Measurements from ENCODE around the gene RFC2.

Gene RFC2

DNA sequence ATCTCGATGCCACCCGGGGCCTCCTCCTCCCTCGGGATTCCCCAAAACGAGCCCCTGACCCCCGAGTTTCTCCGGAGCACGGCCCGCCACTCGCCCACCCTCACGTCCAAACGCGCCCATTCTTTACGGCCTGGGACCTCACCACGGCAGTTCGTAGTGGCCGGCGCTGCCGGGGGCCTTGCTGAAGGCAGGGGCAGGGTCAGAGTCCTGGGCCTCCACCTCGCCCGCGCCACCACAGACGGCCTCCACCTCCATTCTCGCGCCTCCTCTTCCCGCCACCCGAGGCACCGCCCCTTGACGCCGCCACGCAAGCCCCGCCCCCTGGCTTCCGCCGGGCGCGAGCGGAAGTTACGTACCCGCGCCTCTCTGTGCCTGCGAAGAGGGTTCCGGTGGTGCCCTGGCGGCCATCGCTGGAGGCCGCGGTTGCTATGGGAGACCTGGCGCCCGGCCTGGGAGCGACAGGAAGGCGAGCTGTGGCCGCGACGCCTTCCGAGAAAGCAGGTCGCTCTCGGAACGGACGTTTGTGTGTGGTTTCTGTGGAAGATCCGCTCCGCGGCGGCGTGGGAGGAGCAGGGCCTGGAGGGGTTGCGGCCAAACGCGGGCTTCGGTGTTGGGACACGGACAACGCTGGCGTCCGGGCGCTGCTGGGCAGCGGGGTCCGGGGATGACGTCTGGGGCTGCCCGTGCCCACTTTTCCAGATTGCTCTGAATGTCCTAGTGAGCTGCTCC lies at the start of gene RFC2:
Gene RFC2 (minus strand): TSS at position 271 of the 729 bp plus-strand sequence. CDS start 16 bp downstream, at position 255.
- peak; percentile 89 for DNase-seq (ENCODE audit: low read depth)

DNA sequence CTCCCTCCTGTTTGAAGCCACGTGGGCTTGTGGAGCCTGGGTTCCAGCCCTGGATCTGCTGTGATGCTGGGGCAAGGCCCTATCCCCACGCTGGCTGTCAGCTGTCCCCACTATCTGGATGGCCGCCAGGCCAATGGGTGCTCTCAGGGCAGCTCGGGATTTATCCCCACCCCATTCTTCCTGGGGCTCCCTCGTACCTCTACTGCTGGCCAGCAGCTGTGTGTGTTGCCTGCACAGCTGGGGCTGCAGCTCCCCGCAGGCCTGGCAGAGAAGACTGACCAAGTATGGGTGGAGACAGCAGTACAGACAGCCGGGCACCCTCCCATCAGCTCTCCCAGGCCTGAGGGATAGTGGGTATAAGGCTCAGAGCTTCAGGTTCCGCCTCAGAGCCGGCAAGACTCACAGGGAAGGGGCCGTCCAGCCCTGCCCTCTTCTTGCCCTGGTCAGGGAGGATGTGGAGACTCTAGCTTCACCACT lies 48.6 kb upstream of the RFC2 start:
- DNase-seq (ENCODE audit: low read depth): no peak

DNA sequence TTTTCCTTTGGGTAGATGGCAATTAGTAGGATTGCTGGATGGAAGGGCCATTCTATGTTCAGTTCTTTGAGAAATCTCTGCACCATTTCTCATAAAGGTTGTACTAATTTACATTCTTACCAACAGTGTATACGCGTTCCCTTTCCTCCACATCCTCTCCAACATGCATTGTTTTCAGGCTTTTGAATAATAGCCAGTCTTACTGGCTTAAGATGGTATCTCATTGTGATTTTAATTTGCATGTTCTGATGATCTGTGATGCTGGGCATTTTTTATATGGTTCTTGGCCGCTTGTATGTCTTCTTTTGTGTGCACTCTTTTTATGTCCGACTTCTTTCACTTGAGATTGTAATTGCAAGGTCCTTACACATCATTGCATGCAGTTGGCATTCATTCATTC lies 46.7 kb upstream of the RFC2 start:
- DNase-seq (ENCODE audit: low read depth): no peak

DNA sequence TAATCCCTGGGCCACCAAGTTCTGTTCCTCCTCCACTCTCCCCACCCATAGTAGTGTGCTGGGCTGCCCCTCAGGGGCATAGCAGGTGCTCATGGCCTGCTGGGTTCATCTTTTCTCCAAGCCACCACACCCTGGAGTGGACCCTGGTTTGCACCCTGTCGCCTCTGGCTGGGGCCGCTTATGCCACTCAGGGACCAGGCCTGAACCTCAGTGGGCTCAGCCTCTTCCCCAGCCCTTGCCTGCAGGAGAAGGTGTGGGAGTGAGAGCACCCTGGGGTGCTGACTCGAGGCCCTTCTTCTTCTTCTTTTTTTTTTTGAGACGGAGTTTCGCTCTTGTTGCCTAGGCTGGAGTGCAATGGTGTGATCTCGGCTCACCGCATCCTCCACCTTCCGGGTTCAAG lies 45.2 kb upstream of the RFC2 start:
- no peak for DNase-seq (ENCODE audit: low read depth)

DNA sequence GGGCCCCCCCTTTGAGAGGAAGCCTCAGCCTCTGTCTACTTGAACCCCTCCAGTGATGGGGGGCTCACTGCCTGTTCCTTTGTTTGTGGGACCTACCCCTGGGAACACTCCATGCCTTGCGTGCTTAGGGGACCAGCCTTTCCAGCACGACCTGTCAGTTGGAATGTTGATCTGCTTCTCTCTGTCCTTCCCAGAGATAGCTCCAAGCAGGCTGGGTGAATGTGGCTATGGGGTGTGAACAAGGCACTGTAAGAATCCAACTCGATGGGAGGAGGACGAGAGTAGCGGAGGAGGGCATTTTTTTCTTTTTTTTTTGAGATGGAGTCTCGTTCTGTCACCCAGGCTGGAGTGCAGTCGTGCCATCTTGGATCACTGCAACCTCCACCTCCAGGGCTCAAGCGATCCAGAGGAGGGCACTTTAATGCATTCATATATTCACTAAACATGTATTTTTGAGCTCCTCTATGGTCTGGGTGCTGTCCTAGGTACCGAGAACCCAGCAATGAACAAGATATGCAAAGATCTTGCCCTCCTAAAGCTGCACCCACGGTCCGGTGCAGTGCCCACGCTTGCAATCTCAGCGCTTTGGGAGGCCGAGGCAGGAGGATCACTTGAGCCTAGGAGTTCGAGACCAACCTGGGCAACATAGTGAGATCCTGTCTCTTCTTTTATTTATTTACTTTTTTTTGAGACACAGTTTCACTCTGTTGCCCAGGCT lies 43.5 kb upstream of the RFC2 start:
- DNase-seq (ENCODE audit: low read depth): no peak

DNA sequence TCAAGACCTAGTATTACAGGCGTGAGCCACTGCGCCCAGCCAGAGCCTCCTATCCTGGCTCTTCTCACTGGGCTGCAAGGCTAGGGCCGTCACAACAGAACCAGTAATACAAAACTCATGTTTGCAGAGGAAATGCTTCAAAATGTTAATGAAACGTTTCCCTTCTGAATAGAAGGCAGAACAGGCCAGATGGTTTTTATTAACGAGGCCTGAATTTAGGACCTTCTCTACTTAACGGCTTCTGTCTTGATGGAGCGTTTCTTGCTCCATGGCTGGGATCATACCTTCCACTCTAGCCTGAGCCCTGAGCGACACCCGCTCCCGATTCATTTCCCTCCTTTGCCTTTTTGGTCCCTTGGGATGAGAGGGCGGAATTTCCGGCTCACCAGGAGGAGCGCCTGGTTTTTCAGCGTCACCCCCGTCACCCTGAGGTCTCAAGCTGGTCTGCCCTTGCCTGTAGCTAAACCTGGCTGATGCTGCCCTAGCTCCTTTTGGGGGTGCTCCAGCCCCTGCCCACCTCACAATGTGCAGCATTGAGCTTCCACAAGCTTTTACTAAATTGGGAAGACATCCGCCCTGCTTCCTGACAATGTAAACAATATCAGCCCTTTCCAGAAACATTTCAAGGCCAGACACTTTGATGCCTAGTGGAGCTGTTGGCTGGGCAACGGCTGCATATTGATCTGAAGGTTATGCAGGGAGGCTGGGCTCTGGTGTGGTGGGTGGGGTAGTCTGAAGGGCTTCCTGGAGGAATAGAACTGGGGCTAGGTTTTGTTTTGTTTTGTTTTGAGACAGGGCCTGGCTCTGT lies 40.2 kb upstream of the RFC2 start:
- DNase-seq (ENCODE audit: low read depth): peak; percentile 56

DNA sequence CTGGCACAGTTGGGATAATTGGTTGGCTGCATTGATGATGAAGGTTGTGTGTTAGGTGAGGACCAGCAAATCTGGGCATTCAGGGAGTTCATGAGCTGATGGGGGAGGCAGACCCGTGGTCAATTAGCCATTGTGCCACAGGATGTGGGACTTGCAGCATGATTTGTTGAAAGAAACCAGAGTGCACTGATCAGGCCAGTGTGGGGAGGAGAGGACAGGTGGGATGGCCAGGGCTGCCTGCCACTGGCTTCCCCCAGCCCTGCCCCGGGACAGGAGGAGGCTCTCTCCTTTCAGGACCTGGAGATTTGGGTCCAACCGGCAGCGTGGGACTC lies 39.3 kb upstream of the RFC2 start:
- DNase-seq (ENCODE audit: low read depth): no peak

DNA sequence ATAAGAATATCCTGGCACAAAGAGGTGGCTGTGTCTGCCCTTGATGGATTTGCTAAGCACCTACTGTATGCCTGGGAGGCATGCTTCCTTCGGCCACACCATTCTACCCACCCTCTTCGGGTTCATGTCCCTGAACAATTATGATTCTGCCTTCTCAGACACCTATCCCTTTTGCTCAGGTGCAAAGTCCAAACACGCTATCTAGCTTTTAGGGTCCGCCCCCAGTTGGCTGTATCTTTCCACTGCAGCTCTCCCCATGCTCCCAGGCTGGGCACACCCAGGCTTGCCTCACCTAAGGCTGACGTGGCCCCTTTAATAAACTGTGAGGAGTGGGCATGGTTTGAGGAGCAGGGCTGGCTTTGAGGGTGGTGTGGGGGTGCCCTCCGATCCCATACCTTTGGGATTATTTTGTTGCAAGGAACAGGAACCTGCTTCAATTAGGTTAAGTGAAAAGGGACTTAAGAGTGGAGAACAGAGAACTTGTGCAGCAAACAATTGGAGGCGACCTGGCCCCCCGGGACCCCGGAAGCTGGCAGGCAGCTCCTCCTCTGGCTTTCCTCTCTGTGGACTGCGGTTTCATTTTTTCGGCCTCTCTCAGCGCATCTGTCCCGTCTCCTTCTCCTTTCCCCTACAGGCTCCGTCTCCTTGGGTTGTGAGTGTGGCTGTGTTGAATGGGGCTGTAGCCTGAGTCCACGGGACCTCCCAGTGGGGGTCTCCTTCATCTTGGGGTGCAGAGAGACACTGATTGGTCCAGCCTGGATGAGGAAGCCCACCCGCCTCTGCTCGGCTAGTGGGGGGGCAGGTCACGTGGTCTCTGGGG lies 38.8 kb upstream of the RFC2 start:
- no peak for DNase-seq (ENCODE audit: low read depth)

DNA sequence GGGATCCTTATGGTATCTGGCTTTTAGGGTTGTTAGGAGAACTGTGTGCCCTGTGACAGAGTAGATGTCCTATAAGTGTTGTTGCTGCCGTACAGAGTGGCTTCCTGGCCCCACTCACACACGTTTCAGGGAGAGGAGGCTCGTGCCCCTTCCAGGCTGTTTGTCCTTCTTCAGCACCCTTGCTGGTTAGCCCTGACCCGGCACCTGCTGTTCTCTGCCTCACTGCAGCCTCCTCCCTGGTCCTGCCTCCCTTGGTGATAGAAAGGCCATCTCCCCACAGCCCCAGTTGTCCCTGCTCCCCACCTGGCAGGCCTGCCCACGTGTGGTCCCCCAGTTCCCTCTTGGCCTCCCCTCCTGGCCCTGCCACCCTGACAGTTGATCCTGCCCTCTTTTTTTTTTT lies 37.3 kb upstream of the RFC2 start:
- DNase-seq (ENCODE audit: low read depth): no peak

DNA sequence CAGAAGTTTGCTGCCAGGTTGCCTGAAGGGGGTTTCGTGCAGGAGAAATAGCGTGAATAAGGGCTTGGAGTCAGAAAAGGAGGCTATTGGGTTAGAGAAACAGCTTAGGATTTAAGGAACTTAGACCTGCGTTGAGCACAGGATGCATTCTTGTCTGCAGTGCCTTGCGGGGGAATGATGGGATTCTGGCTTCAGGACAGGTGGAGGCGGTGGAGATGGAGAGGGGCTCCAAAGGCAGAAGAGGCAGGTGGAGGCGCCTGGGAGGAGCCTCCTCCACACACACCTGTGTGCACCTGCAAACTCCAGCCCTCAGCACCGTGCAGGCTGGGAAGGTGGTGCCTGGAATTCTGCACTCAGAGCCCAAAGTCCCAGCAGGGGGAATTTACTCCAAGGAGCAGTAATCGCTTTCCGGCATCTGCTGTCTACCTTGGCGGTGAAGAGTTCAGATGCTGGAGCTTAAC lies 36.8 kb upstream of the RFC2 start:
- no peak for DNase-seq (ENCODE audit: low read depth)

DNA sequence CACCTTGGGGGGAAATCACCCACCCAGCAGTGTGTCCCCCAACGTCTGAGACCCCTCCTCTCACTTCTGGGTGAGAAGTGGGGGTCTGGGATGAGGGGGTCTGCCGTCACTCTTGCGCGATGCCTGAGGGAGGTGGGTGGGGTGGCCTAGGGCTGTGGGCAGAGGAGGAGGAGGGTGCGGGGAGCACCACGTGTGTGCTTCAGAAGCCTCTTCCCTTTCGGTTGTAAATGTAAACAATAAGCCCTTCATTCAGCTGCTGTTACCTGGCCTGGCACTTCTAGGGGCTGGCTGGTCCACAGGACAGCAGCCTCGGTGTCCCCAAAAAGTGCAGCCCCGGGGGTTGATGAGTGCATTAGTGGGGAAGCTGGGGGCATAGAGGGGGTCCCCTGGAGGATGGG lies 36.4 kb upstream of the RFC2 start:
- no peak for DNase-seq (ENCODE audit: low read depth)

DNA sequence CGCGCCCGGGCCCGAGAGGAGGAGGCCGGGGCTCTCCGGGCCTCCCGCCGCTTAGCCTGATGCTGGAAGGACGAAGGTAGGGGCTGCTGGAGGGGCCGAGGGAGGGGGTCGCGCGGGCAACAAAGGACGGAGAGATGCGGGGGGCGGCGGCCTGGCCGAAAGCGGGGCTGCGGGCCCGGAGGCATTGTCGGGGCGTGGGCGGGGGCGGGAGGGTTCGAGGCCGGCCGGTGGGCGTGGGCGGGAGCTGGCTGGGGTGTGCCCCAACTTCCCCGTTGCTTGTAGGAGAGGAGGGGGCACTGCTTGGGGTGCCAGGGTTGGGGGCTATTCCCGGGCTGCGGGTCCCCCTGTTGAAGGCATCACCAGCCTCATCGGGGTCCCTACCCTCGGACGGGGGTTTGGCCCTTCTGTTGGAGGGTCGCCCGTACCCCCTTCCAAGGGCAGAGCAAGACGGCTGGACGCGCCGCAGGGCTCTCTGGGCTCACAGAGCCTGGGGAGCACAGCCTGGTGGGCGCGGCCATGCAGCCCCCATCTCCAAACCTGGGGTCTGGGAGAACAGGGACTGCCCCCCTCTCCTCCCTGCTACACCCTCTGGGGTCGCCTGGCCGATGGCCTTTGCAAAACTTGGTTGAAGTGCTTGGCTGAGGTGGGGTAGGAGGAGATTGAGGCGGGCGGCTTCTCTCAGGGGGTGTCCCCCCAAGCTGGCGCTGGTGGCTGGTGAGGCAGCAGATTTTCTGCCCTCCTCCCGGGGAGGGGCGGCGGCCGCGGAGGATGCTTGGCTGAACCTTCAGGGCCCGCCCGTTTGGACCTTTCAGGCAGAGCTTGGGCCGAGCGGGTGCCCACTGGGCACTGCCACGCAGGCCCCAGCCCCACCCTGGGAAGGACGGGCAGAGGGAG lies 35.7 kb upstream of the RFC2 start:
- no peak for DNase-seq (ENCODE audit: low read depth)

DNA sequence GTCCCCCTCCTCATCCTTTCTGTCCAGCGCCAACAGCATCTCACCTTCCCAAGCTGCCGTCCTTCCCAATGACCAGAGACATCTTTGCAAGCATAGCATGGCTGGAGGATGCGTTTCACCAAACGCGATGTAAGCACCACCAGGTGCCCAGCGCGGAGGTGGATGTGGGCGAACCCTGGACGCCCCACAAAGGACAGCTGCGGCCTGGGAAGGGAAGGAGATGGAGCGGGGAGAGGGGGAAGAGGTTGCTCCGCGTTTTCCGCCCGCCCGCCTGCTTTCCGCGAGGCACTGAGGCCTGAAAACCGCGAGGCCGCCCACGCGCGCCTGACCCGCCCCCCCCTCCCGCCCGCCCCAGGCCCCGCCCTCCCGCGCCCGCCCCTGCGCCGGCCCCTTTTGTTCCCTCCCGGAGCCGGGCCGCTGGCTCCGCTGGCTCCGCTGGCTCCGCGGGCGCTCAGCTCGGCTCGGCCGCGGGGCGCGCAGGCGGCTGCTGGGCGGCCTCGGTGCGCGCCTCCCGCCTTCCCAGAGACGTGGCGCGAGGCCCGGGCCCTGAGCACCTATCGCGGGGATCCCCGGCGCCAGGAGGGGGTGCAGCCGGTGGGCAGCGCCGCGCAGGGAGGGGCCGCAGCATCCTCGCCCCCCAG lies 34.9 kb upstream of the RFC2 start, which contains the start of gene CLIP2:
Gene CLIP2 (plus strand): TSS at position 390 of the 641 bp plus-strand sequence. CDS start 28,140 bp downstream, outside the sequence.
- DNase-seq (ENCODE audit: low read depth): peak; percentile 22

DNA sequence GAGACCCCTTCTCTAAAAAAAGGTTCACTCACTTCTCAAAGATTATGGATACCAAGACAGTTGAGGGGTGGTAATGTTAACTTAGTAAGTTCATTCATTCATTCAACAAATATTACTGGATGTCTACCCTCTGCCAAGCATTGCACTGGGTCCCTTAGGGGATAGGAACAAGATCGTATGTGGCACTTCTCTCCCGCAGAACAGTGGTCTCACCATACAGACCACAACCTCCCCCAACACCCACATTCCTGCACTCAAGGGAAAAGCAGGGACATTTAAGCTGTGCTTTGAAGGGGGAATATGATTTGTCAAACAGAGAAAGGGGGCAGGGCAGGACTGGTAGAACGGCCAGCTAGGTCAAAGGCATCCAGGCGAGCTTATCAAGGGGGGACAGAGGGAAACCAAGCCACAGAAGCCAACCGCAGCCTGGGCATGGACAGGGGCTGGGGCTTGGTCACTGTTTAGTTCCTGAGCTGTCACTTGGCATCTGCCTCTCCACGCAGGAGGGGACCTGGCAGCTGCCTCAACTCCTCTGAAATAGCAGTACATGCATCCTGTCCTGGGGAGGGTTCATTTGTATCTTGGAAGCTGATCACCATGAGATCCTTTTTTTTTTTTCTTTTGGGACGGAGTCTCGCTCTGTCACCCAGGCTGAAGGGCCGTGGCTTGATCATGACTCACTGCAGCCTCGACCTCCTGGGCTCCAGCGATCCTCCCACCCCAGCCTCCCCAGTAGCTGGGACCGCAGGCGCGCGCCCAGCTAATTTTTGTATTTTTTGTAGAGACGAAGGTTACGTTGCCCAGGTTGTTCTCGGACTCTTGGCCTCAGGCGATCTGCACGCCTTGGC lies 34.1 kb upstream of the RFC2 start:
- DNase-seq (ENCODE audit: low read depth): no peak

DNA sequence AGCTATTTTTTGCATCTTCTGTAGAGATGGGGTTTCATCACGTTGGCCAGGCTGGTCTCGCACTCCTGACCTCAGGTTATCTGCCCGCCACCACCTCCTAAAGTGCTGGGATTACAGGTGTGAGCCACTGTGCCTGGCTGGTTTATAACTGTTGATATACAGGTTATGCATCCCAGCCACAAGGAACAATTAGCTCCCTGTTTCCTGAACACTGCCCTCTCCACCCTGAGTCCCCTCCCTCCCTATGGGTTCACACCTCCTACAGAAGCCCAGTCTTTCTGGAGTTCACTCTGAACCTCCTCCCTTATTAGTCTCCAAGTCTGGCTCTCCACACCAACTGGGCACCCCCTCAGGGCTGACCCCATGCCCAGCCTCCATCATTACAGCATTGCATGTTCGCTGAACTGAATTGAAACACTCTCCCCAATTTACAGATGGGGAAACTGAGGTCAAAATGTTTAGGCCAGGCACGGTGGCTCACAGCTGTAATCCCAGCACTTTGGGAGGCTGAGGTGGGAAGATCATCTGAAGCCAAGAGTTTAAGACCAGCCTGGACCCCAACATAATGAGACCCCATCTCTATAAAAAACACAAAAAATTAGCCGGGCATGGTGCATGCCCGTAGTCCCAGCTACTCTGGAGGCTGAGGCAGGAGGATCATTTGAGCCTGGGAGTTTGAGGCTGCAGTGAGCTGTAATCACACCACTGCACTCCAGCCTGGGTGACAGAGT lies 33.3 kb upstream of the RFC2 start:
- no peak for DNase-seq (ENCODE audit: low read depth)

DNA sequence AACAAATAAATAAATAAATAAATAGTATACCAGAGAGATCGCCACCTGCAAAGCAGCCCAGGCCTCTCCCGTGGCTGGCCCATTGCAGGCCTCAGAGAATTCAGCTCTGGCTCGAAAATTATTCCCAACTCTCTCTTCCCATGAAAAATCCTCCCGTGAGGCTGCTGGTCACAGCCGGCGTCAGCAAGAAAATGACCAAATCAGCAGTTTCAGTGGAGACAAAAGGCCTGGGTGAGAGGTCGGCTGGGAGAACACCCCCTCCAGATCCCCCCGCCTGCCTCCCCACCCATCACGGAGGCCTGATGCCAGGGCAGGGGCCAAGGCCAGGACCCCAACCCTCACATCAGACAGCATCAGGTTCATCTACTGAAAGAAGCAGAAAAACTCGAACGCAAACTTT lies 31.9 kb upstream of the RFC2 start:
- DNase-seq (ENCODE audit: low read depth): no peak

DNA sequence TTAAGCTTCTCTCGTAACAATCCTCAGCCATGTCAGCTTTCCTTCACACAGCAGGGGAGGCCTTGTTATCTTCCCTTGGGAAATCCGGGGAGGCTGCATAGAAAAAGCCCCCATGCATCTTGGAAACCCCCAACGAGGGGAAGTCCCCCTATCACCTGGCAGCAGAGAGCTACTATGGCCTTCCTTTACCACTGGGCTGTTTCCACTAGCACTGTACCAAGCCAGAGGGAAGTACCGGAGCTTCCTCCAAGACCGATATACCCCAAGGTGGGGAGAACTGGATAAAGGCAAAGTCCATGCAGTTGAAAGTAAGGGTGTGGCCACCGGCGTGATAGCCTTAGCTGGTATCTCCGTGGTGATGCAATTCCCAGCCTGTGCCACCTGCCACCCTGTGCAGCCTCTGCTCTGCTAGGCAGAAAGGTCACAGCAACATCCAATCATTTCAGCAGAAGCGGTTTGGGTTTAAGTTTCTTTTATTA lies 30.6 kb upstream of the RFC2 start:
- DNase-seq (ENCODE audit: low read depth): no peak

DNA sequence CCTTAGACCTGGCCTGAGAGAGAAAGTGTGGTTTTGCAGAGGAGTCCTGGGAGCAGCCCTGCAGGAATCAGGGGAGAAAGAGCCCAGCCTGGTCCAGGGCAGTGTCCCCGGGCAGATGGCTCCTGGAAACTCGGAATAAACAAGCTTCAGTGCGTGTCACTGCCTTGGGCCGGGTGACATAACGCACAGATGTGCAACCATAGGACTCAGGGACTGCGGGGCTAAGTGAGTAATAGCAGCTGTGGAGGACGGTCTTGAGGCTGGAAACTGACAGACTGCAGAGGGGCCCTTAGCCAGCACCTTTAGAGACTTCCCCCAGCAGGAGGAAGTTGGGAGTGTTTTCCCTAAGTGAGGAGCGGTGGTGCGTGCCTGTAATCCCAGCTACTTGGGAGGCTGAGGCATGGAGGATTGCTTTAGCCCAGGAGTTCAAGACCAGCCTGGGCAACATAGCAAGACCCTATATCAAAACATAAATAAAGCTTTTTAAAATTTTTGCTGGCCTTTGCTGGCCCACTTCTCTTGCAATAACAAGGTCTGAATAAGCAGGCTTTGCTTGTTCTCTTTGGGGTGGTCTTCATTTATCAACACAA lies 29.8 kb upstream of the RFC2 start:
- DNase-seq (ENCODE audit: low read depth): no peak
